GM20431 (cell line): ENCODE data around the gene PRC1.

ENCODE experiments used
- in situ Hi-C: fragments of 300-500 bp; cut with MseI, MboI; formaldehyde crosslinking; loops from one replicate; pipeline ENCODE4 v1.15.0; 2020; ENCODE audit warnings: low sequenced_read_pairs; ENCODE audit not compliant: unreplicated experiment

The PRC1 gene

DNA sequence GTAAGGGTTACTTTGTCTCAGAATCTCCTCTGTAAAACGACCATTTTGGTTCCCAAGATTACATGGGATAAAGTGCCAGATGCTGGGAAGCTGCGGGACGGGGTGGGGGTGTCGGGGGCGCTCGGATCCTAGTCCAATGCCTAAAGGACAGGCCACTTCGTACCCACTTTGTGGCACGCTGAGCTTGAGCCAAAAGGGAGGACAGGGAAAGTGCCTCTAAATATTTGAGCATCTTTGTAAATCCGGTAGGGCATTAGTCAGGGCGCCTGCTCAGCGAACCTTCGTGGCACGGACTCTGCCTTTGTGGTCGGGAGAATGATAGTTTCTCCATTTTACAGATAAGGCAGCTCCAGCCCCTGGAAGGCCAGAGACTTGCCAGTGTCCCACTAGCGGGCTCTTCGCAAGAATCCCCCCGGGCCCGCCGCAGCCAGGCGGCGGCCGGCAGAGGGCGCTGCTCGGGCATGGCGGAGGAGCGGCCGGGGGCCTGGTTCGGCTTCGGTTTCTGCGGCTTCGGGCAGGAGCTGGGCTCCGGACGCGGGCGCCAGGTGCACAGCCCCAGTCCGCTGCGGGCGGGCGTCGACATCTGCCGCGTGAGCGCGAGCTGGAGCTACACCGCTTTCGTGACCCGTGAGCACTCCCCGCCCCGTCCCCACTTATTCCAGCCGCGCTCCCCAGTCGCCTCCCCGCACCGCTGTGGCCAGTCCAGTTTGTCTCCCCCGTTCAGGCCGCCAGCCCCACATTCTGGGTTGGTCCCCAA is 37.9 kb downstream of the PRC1 start:
- in situ Hi-C loops = no loop called here

DNA sequence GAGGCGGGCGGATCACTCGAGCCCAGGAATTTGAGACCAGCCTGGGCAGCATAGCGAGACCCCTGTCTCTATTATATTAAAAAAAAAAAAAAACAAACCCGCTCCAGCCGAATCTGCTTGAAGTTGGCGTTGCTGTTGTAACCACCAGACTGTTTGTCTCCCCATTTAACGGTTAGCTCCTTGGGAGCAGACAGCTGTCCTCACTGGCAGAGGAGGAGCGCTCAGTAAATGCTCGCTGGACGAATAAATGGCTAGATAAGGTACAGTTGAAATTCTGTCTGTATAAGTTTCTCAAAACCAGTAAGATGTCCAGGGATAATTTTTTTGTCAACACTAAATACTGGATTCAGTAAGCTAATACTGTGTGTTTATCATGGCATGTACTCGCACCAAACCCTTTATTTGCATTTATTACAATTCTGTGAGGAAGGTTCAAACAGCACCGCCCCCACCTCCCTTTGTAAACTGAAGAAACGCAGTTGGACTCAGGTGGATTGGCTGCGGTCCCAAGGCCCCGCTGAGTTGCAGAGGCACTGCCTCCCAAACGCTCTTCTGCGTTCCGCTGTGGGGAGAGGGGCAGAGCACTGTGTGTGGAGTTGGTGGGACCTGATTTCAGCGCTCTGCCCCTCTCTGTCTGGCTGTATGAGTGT is 38.6 kb downstream of the PRC1 start:
- in situ Hi-C loops = no loop called here

DNA sequence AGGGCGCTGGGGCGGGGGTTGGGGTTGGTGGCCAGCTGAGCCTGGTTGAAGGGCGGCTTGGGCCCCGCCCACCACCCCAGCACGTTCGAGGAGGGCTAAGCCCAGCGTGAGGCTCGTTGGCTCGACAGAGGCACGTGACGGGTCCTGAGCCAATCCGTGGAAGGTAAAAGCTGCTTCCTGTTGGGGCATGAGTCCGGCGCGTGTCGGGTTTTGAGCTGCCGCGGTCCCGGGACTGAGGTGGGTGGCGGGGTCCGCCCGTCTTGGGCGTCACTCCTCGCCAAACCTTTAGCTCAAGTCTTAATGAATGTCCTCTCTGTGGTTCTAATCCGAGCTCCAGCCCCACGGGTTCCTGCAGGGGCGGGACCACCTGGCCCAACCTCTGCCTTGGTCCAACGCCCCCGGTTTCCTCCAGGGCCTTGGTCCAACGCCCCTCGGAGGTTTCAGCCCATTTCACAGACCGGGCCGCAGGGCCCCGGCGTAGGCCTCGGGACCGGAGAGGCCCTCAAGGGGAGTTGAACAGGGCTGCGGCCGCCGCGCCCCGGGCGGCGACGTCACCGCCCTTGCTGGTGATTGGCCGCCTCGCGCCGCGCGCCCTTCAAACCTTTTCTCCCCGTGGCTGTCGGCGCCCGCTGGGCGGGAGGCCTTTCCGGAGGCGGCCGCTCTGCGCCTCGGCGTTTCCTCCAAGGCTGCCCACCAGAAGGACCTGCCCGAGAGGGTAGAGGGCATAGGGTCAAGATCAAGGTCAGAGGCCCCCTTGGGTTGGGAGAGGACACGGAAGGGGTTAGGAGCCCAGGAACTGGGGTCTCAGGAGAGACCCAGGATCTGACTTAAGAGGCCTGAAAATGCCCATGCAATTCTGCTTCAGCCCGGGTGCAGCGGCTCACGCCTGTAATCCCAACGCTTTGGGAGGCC is 39.4 kb downstream of the PRC1 start, which contains the start of gene RCCD1:
Gene RCCD1 (plus strand): TSS at position 173 of the 912 bp plus-strand sequence. CDS start 1,851 bp downstream, outside the sequence.
- in situ Hi-C loops = no loop called here

DNA sequence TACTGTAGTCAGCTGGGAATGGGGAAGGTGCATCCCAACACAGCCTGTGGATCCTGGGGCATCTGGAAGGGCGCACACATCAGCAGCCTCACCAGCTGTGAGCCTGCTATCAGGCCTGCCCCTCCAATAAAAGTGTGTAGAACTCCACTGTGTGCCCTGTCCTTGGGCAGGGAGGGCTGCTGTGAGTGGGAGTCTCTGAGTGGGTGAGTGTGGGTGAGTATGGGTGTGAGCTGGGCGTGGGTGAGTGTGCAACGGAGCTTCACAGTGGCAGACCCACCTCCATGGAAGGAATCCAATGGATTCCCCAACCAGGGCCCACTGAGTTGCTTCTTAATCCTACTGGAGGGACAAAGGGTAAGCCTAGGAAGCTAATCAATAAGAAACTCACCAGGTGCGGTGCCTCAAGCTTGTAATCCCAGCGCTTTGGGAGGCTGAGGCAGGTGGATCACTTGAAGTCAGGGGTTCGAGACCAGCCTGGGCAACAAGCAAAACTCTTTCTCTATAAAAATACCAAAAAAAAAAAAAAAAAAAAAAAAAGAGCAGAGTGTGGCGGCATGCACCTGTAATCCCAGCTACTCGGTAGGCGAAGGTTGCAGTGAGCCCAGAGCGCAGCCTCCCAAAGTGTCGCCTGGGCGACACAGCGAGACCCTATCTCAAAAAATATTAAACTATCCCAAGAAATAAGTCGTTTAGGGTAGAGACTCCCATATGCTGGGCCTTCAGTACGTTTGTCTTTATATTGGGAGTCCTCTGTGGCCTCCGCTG is 40.2 kb downstream of the PRC1 start:
- in situ Hi-C loops = no loop called here

DNA sequence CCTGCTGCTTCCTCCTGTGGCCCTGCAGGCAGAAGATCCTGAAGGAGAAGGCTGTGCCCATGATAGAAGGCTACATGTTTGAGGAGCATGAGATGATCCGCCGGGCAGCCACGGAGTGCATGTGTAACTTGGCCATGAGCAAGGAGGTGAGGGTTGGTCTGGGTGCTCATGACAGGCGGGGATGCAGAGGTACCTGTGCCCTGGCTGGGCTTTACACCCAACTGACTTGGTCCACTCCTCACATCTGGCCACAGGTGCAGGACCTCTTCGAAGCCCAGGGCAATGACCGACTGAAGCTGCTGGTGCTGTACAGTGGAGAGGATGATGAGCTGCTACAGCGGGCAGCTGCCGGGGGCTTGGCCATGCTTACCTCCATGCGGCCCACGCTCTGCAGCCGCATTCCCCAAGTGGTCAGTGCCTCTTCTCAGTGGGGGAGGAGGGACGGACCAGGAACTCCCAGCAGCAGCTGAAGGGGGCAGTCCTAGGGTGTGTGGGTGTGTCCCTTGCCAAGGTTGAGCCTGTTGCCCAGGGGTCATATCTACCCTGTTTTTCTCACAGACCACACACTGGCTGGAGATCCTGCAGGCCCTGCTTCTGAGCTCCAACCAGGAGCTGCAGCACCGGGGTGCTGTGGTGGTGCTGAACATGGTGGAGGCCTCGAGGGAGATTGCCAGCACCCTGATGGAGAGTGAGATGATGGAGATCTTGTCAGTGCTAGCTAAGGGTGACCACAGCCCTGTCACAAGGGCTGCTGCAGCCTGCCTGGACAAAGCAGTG is 41.2 kb downstream of the PRC1 start:
- in situ Hi-C loops = no loop called here

DNA sequence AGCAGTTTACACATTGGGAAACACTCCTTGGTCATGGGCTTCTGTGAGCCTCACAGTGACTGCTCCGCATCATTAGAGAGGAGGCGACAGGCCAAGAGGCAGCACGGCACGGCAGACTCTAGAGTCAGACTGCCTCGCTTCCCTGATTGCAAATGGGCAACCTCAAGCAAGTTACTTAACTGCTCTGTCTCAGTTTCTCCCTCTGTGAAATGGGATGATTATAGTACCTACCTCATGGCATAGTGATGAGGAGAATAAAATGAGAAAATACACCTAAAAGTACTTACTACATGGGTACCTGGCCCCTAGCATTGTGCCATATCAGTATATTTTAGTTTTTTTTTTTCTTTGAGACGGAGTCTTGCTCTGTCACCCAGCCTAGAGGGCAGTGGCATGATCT is 43.7 kb downstream of the PRC1 start:
- in situ Hi-C loops = no loop called here

DNA sequence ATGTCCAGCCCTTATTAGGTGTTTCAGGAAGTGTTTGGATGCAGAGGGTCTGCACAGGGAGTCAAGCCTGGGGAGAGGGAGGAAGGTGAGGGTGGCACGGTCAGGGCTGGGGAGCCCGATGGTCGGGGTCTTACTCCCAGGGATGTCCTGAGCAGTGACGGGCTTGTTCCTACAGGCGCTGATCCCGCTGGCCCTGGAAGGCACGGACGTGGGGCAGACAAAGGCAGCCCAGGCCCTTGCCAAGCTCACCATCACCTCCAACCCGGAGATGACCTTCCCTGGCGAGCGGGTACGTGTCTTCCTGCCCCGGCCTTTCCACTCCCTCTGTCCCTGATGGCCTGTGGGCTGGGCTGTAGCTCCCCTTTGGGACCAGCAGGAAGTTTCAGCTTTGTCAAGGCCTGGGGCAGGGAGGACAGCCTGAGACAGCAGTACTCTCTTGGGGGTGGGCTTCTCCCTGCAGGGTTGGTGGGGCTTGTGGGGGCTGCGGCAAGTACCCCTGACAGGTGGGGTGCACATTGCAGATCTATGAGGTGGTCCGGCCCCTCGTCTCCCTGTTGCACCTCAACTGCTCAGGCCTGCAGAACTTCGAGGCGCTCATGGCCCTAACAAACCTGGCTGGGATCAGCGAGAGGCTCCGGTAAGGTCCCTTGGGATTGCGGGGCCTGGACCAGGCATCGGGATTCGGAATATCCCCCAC is 44.2 kb downstream of the PRC1 start:
- in situ Hi-C loops = no loop called here

DNA sequence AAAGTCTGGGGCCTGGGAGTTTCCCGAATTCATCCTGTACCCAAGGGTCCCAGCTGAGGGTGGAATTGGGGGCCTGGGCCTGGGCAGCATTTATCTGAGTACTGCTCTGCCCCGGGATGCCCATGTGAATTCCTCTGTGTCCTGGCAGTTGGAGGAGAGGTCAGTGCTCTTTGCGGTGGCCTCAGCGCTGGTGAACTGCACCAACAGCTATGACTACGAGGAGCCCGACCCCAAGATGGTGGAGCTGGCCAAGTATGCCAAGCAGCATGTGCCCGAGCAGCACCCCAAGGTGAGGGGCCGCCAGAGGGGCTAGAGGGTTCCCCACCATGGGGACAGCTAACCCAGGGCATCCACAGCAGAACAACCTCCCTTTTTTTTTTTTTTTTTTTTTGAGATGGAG is 45.8 kb downstream of the PRC1 start:
- in situ Hi-C loops = no loop called here

DNA sequence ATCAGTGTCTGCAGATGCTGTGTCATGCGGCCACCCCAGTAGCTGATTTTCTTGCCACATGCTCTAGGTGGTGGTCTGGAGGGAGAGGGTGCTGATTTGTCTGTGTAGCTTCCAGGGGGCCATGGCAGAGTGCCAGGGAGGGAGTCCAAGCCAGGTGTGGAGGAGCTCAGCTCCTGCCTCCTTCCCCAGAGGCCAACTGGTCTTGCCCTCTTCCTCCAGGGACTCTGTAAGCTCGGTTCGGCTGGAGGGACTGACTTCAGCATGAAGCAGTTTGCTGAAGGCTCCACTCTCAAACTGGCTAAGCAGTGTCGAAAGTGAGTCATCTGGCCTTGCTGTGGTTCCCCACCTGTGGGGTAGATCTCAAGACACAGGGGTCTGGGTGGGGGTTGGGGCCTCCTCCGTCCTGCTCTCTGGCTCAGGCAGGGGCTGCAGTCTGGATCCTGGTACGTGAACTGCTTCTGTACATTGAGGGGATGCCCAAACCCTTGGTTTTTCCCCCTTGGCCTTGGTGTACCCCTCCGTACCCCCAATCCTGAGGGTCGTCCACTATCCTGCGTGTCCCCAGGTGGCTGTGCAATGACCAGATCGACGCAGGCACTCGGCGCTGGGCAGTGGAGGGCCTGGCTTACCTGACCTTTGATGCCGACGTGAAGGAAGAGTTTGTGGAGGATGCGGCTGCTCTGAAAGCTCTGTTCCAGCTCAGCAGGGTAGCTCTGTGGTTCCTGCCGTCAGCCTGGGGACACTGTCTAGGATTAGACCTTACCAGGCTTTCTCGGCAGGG is 46.6 kb downstream of the PRC1 start:
- in situ Hi-C loops = no loop called here

DNA sequence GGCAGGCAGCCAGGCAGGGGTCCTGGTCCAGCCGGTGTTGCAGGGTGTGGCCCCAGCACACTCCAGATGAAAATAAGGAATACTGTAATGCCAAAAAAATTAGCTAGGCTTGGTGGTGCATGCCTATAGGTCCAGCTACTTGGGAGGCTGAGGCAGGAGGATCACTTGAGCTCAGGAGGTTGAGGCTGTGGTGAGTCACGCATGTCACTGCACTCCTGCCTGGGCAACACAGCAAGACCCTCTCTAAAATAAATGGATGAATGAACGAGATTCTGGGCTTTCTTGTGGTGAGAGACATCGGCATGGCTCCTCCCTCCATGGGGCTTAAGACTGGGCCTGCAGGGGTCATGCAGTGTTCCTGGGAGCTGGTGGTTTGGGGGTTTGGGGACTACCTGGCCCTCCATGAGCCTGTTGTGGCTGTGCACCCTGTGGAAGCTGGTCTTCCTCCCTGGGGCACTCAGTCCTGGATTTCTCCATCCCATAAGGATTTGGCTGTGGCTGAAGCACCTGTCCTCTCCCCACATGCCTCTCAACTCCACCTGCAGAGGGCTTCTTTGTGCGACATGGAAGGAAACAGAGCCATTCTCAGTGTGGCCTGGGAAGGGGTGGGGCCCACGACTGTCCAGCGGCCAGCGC is 47.3 kb downstream of the PRC1 start:
- in situ Hi-C loops = no loop called here

DNA sequence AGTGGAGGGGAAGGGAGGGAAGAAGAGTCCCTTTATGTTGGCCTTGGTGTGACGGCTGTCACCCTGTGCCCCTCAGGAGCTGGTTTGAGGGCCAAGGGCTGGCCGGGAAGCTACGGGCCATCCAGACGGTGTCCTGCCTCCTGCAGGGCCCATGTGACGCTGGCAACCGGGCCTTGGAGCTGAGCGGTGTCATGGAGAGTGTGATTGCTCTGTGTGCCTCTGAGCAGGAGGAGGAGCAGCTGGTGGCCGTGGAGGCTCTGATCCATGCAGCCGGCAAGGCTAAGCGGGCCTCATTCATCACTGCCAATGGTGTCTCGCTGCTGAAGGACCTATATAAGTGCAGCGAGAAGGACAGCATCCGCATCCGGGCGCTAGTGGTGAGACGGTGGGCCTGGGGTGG is 47.8 kb downstream of the PRC1 start:
- in situ Hi-C loops = no loop called here

DNA sequence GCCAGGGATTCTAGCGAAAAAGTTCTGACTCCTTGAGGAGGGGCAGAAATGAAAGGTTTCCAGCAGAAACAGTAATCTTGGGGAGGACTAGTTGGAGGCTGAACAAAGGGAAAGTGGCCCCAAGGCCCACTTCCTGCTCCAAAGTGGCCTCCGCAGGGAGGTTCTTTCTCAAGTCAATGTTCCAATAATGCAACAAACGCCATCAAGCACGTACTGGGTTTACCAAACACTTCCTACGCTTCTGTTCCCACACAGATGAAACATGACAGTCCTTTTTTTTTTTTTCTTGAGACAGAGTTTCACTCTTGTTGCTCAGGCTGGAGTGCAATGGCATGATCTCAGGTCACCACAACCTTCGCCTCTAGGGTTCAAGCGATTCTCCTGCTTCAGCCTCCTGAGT is 49.2 kb downstream of the PRC1 start:
- in situ Hi-C loops = no loop called here

DNA sequence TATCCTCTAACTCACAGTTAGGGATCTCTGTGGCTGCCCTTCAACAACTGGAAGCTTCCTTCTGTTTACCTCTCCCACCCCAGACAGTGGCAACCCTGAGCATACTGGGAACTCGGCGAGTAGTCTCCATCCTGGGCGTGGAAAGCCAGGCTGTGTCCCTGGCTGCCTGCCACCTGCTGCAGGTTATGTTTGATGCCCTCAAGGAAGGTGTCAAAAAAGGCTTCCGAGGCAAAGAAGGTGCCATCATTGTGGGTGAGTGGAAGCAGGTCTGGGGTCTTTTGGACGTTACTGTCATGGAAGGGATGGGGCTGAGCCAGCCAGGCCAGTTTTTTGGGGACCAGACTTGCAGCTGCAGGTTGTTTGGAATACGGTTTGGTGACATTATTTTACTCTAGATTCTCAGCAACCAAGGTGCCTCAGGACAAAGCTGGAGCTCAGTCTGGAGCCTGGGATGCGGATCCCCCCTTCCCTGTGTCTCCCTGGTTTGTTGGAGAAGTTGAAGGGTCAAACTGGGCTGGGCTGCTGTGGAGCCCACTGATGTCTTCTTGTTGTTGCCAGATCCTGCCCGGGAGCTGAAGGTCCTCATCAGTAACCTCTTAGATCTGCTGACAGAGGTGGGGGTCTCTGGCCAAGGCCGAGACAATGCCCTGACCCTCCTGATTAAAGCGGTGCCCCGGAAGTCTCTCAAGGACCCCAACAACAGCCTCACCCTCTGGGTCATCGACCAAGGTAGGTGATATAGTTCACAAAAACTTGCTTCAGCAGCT is 51.8 kb downstream of the PRC1 start:
- in situ Hi-C loops = no loop called here

DNA sequence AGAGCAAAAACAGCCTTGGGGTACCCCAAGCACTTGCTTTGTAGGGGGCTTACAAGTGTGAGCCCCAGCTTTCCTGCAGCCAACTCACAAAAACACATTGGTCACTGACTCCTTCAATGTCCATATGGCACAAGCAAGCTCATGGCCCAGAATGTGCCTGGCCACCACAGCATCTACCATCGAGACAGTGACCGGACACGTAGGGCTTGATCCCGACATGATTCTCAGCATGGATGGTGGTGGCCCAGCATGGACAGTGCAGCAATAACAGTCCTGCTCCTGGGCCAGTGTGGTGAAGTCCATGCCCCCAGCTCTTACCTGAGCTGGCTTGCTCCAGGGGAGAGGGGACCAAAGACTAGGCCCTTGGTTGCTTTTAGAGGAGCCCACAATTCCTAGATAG is 53.3 kb downstream of the PRC1 start:
- in situ Hi-C loops = no loop called here

DNA sequence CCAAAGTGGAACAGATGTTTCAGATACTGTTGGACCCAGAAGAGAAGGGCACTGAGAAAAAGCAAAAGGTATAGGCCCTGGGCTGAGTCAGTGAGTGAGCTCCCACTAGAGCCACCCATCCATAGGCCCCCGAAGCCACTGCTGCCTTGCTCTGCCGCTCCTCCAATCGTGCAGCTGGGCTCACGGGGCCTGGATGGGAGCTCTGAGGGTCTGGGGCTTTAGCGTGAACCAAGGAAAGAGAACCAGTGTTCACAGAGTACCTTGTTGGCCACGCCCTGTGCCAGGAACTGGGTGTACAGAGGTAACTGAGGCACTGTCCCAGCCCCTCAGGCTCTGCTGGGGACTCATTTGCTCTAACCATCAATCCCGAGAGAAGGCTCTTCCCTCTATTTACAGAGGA is 54.6 kb downstream of the PRC1 start:
- in situ Hi-C loops = no loop called here

DNA sequence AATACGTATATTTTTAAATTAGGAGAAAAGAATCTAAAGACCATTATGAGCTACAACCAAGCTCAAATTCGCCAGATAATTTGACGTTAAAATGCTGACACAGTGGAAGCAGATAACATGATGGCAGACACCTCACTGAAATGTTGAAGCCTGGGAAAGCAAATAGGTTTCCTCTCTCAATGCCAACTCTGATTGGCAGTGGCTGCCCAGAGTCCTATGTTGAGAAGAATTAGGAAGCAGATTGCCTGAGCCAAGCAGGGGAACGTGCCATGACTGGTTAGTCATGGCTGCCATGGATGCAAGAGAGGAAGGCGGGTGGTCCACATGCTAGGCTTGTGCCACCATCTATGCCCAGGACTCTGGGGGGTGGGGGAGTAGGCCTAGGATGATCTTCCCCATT is 56.1 kb downstream of the PRC1 start:
- in situ Hi-C loops = no loop called here

DNA sequence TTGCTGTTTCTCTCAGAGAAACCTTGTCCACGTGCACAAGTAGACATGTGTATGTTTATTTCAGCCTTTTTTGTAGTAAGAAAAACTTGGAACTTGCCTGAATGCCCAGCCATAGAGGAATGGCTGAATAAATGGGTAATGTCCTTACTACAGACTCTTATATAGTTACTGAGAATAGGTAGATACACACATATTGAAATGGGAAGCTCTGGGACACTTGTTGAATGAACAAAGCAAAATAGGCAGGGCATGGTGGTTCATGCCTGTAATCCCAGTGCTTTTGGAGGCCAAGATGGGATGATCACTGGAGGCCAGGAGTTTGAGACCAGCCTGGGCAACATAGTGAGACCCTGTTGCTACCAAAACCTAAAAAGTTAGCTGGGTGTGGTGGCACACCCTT is 57.5 kb downstream of the PRC1 start:
- in situ Hi-C loops = no loop called here
